GM23338 (cell line): ENCODE data around the gene LAMC3. TPM values are rescaled to one million over a fixed set of nuclear protein-coding genes. Genes with fewer than 3 reads are reported as not detected.

Experiments used
- ATAC-seq: fragments of 200-7000 bp; cut with Tn5 transposase; 3 replicates; pipeline ENCODE4 v1.9.1; 2020
- DNase-seq: peaks from one replicate; pipeline ENCODE4 v3.0.0-alpha.2; 2015; ENCODE audit warnings: low spot score
- H2AFZ ChIP-seq: fragments of 200-600 bp; sonication (generic); 2 replicates; pipeline ENCODE4 v1.8.0; 2016; ENCODE audit warnings: antibody characterized with exemption, mild to moderate bottlenecking, moderate library complexity
- H3F3A ChIP-seq: fragments of 200-600 bp; sonication (generic); replicated peaks from 2 replicates; pipeline ENCODE4 v1.8.0; 2017; ENCODE audit warnings: antibody characterized with exemption, mixed run types, low read depth
- H3K27ac ChIP-seq: fragments of 200-600 bp; sonication (generic); 2 replicates; pipeline ENCODE4 v1.6.1; 2016; ENCODE audit warnings: low read depth
- H3K27me3 ChIP-seq: fragments of 200-600 bp; sonication (generic); 2 replicates; pipeline ENCODE4 v1.8.0; 2016; ENCODE audit warnings: mild to moderate bottlenecking, mixed run types, moderate library complexity; ENCODE audit not compliant: insufficient read depth
- H3K36me3 ChIP-seq: fragments of 200-600 bp; sonication (generic); 2 replicates; pipeline ENCODE4 v1.8.0; 2016; ENCODE audit warnings: mild to moderate bottlenecking; ENCODE audit not compliant: insufficient read depth
- H3K4me1 ChIP-seq: fragments of 200-600 bp; sonication (generic); 2 replicates; pipeline ENCODE4 v1.8.0; 2016; ENCODE audit warnings: mild to moderate bottlenecking, moderate library complexity; ENCODE audit not compliant: insufficient read depth
- H3K4me2 ChIP-seq: fragments of 200-600 bp; sonication (generic); 2 replicates; pipeline ENCODE4 v1.7.1; 2017; ENCODE audit warnings: mixed run types
- H3K4me3 ChIP-seq: fragments of 200-600 bp; sonication (generic); 2 replicates; pipeline ENCODE4 v1.6.1; 2016; ENCODE audit warnings: mixed run types
- H3K79me2 ChIP-seq: fragments of 200-600 bp; sonication (generic); replicated peaks from 2 replicates; pipeline ENCODE4 v1.8.0; 2017; ENCODE audit warnings: mild to moderate bottlenecking; ENCODE audit not compliant: insufficient read depth
- H3K9me2 ChIP-seq: fragments of 200-600 bp; sonication (generic); 2 replicates; pipeline ENCODE4 v1.8.0; 2017; ENCODE audit not compliant: insufficient read depth
- H4K20me1 ChIP-seq: fragments of 200-600 bp; sonication (generic); replicated peaks from 2 replicates; pipeline ENCODE4 v1.8.0; 2017; ENCODE audit warnings: mild to moderate bottlenecking; ENCODE audit not compliant: insufficient read depth
- H3K27ac Mint-ChIP-seq: 2 replicates; pipeline ENCODE4 v1.8.0; 2020; ENCODE audit warnings: inconsistent platforms, mild to moderate bottlenecking, moderate library complexity, mixed read lengths
- H3K27me3 Mint-ChIP-seq: 3 replicates; pipeline ENCODE4 v1.8.0; 2022; ENCODE audit warnings: low read depth, mild to moderate bottlenecking, moderate library complexity, mixed read lengths, inconsistent platforms; ENCODE audit not compliant: insufficient read depth, poor library complexity
- H3K36me3 Mint-ChIP-seq: 3 replicates; pipeline ENCODE4 v1.8.0; 2021; ENCODE audit warnings: low read depth, mild to moderate bottlenecking, inconsistent platforms, moderate library complexity, mixed read lengths
- H3K4me1 Mint-ChIP-seq: 3 replicates; pipeline ENCODE4 v1.8.0; 2020; ENCODE audit warnings: mild to moderate bottlenecking, inconsistent platforms, mixed read lengths
- H3K4me3 Mint-ChIP-seq: 3 replicates; pipeline ENCODE4 v1.8.0; 2021; ENCODE audit warnings: moderate library complexity, mild to moderate bottlenecking, inconsistent platforms, mixed read lengths
- H3K9me3 Mint-ChIP-seq: 3 replicates; pipeline ENCODE4 v1.8.0; 2020; ENCODE audit warnings: moderate library complexity, mild to moderate bottlenecking, inconsistent platforms, mixed read lengths
- CREB1 ChIP-seq: fragments of 250-450 bp; sonication (Bioruptor Pico); IDR thresholded peaks from 2 replicates; pipeline ENCODE4 v1.5.0; 2020; ENCODE audit warnings: low read depth, mild to moderate bottlenecking, moderate library complexity
- EZH2 ChIP-seq: fragments of 200-600 bp; sonication (generic); IDR thresholded peaks from one replicate; pipeline ENCODE4 v1.8.0; 2017; ENCODE audit warnings: antibody characterized with exemption, mild to moderate bottlenecking, low read depth; ENCODE audit not compliant: unreplicated experiment
- EZH2phosphoT487 ChIP-seq: fragments of 200-600 bp; sonication (generic); IDR thresholded peaks from one replicate; pipeline ENCODE4 v1.8.1; 2018; ENCODE audit warnings: antibody characterized with exemption; ENCODE audit not compliant: unreplicated experiment
- JUNB ChIP-seq: IDR thresholded peaks from one replicate; pipeline ENCODE4 v1.6.1; 2016; ENCODE audit warnings: antibody characterized with exemption; ENCODE audit not compliant: unreplicated experiment
- NANOG ChIP-seq: IDR thresholded peaks from 2 replicates; pipeline ENCODE4 v1.6.1; 2016; ENCODE audit warnings: antibody characterized with exemption, borderline replicate concordance
- POLR2AphosphoS5 ChIP-seq: IDR thresholded peaks from 2 replicates; pipeline ENCODE4 v1.6.1; 2016; ENCODE audit warnings: antibody characterized with exemption, low read depth
- REST ChIP-seq: IDR thresholded peaks from one replicate; pipeline ENCODE4 v1.6.1; 2018; ENCODE audit warnings: antibody characterized with exemption; ENCODE audit not compliant: unreplicated experiment
- STAT1 ChIP-seq: IDR thresholded peaks from one replicate; pipeline ENCODE4 v1.6.1; 2016; ENCODE audit warnings: antibody characterized with exemption; ENCODE audit not compliant: unreplicated experiment
- ZNF114 ChIP-seq: fragments of 250-450 bp; sonication (Bioruptor Pico); IDR thresholded peaks from 2 replicates; pipeline ENCODE4 v1.5.0; 2020; ENCODE audit warnings: mild to moderate bottlenecking, moderate library complexity
- ZNF331 ChIP-seq: fragments of 250-450 bp; sonication (Bioruptor Pico); IDR thresholded peaks from 2 replicates; pipeline ENCODE4 v1.5.0; 2020; ENCODE audit warnings: low read depth, mild to moderate bottlenecking, moderate library complexity
- ZNF462 ChIP-seq: fragments of 250-450 bp; sonication (Bioruptor Pico); IDR thresholded peaks from 2 replicates; pipeline ENCODE4 v1.5.0; 2020; ENCODE audit warnings: mild to moderate bottlenecking, moderate library complexity
- polyA plus RNA-seq: library from polyadenylated mRNA; unstranded; fragments of >200 nt; fragmentation: Nextera tagmentation; extraction: Ambion mirVana; gene quantifications from 2 replicates; pipeline ENCODE4 v1.2.1, GENCODE V29; 2016
- total RNA-seq: library from RNA; depleted of rRNA; stranded (reverse); fragments of >200 nt; shearing (Covaris generic); gene quantifications from 2 replicates; pipeline ENCODE4 v1.2.3, GENCODE V29; 2014
- TF ChIP-seq, protein P1 (sequence below): IDR thresholded peaks from 2 replicates; pipeline ENCODE4 v1.6.1; 2016; ENCODE audit warnings: antibody characterized with exemption
- TF ChIP-seq, protein P2 (sequence below), 2 experiments: fragments of 200-600 bp in 1 of 2; sonication (generic) in 1 of 2; conservative IDR thresholded peaks; 2 replicates each; pipeline versions ENCODE4 v1.5.1 to v1.6.1; 2016 to 2017; ENCODE audit warnings: antibody characterized with exemption in 2 of 2, low read depth in 2 of 2, mild to moderate bottlenecking in 2 of 2, moderate library complexity in 1 of 2

Gene LAMC3
- total and polyA plus RNA-seq, 2 experiments from 2014 or later: 9.0 to 27.4 TPM

DNA sequence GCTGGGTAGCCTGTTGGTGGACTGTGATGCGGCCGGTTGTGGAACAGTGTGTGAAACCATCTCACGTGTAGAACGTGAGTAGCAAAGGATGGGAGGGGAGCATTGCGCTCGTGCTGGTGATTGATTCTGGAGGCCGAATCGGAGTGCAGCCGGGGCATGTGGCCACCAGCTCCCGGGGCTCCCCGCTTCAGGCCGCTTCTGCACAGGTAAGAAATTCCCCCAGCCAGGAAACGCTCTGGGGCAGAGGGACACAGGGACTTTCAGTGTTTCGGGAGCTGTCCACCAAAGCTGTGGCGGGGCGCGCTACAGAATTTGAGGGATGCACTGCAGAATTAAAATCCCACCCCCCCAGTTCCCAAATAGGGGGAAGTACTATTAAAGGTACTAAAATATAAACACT lies 41.9 kb downstream of the LAMC3 start:
- no peaks in the 10 kb centered on the region for H3K4me1 ChIP-seq
- no peaks in the 10 kb centered on the region for H3K36me3 ChIP-seq
- H3K9me3 Mint-ChIP-seq: no peaks in the 10 kb centered on the region; the same call in 2 of the 3 replicates
- no peak overlapping the region for H3K4me3 ChIP-seq
- no peaks in the 10 kb centered on the region for H4K20me1 ChIP-seq
- no peak overlapping the region for H3K4me2 ChIP-seq
- H3K4me3 Mint-ChIP-seq: no peak overlapping the region
- no peak overlapping the region for H3K27ac Mint-ChIP-seq
- H3K9me2 ChIP-seq: no peaks in the 10 kb centered on the region
- no peak for ATAC-seq
- DNase-seq: no peak
- TF ChIP-seq JUNB (no peak), ZNF114 (CRISPR knock-in tag) (no peak), EZH2phosphoT487 (no peak), STAT1 (no peak), REST (no peak), POLR2AphosphoS5 (no peak), CREB1 (CRISPR knock-in tag) (no peak), NANOG (no peak), EZH2 (no peak), ZNF462 (no peak), ZNF331 (no peak)
- TF ChIP-seq, protein P1, sequence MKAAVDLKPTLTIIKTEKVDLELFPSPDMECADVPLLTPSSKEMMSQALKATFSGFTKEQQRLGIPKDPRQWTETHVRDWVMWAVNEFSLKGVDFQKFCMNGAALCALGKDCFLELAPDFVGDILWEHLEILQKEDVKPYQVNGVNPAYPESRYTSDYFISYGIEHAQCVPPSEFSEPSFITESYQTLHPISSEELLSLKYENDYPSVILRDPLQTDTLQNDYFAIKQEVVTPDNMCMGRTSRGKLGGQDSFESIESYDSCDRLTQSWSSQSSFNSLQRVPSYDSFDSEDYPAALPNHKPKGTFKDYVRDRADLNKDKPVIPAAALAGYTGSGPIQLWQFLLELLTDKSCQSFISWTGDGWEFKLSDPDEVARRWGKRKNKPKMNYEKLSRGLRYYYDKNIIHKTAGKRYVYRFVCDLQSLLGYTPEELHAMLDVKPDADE: no peak
- TF ChIP-seq, protein P2, sequence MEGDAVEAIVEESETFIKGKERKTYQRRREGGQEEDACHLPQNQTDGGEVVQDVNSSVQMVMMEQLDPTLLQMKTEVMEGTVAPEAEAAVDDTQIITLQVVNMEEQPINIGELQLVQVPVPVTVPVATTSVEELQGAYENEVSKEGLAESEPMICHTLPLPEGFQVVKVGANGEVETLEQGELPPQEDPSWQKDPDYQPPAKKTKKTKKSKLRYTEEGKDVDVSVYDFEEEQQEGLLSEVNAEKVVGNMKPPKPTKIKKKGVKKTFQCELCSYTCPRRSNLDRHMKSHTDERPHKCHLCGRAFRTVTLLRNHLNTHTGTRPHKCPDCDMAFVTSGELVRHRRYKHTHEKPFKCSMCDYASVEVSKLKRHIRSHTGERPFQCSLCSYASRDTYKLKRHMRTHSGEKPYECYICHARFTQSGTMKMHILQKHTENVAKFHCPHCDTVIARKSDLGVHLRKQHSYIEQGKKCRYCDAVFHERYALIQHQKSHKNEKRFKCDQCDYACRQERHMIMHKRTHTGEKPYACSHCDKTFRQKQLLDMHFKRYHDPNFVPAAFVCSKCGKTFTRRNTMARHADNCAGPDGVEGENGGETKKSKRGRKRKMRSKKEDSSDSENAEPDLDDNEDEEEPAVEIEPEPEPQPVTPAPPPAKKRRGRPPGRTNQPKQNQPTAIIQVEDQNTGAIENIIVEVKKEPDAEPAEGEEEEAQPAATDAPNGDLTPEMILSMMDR (conservative IDR thresholded peaks at IDR 0.05; ENCODE audit: low read depth in 2 of 2): no peak
- no peaks in the 10 kb centered on the region for H3K27me3 ChIP-seq
- H3K27me3 Mint-ChIP-seq: peaks cover 1% of the 10 kb centered on the region
- no peak overlapping the region for H3K27ac ChIP-seq
- H3F3A ChIP-seq: no peaks in the 10 kb centered on the region
- H3K79me2 ChIP-seq: no peaks in the 10 kb centered on the region
- H3K4me1 Mint-ChIP-seq: no peaks in the 10 kb centered on the region
- peaks cover 6% of the 10 kb centered on the region for H3K36me3 Mint-ChIP-seq
- no peak overlapping the region for H2AFZ ChIP-seq
